PC-9 (cell line): ENCODE results near the gene PITPNC1. TPM values are rescaled to one million over a fixed set of nuclear protein-coding genes. Genes with fewer than 3 reads are reported as not detected.

ENCODE experiments used
- BruUV-seq: library from RNA; stranded (reverse); fragments of 400-500 nt; replicated peaks from 2 replicates; lab custom pipeline; 2021; lab: Mats Ljungman, UMichigan
- CTCF ChIA-PET: fragments of 300-600 bp; sonication (Branson Sonifier 250); formaldehyde crosslinking; loops from one replicate; lab custom pipeline; 2022; ENCODE audit warnings: antibody characterized with exemption; lab: Charles Lee
- POLR2A ChIA-PET: fragments of 300-600 bp; sonication (Branson Sonifier 250); formaldehyde crosslinking; loops from one replicate; lab custom pipeline; 2022; ENCODE audit warnings: antibody characterized with exemption; ENCODE audit not compliant: unreplicated experiment; lab: Charles Lee
- DNase-seq, 2 experiments: peaks; one replicate each; pipeline versions ENCODE4 v3.0.0 to v3.0.0-alpha.2; 2015 to 2022; ENCODE audit warnings: mixed read lengths in 1 of 2
- H2AFZ ChIP-seq: fragments of 200-600 bp; sonication (generic); 2 replicates; pipeline ENCODE4 v1.8.1; 2017; ENCODE audit warnings: antibody characterized with exemption
- H3F3A ChIP-seq: fragments of 200-600 bp; sonication (generic); 2 replicates; pipeline ENCODE4 v1.8.1; 2017; ENCODE audit warnings: antibody characterized with exemption, mild to moderate bottlenecking, low read depth; ENCODE audit not compliant: insufficient read depth
- H3K27ac ChIP-seq: fragments of 200-600 bp; sonication (generic); 2 replicates; pipeline ENCODE4 v1.6.1; 2016; ENCODE audit warnings: mixed run types
- H3K27me3 ChIP-seq: fragments of 200-600 bp; sonication (generic); 2 replicates; pipeline ENCODE4 v1.6.1; 2016; ENCODE audit warnings: low read depth, mixed run types; ENCODE audit not compliant: insufficient read depth
- H3K36me3 ChIP-seq: fragments of 200-600 bp; sonication (generic); 2 replicates; pipeline ENCODE4 v1.6.1; 2016; ENCODE audit warnings: low read depth, mixed run types
- H3K4me1 ChIP-seq: fragments of 200-600 bp; sonication (generic); replicated peaks from 2 replicates; pipeline ENCODE4 v1.6.1; 2016; ENCODE audit warnings: mixed run types; ENCODE audit not compliant: insufficient read depth
- H3K4me2 ChIP-seq: fragments of 200-600 bp; sonication (generic); 2 replicates; pipeline ENCODE4 v1.6.1; 2017; ENCODE audit warnings: mixed run types
- H3K4me3 ChIP-seq: fragments of 200-600 bp; sonication (generic); 2 replicates; pipeline ENCODE4 v1.6.1; 2016; ENCODE audit warnings: mixed run types
- H3K79me2 ChIP-seq: fragments of 200-600 bp; sonication (generic); 2 replicates; pipeline ENCODE4 v1.6.1; 2017; ENCODE audit warnings: low read depth, mixed run types
- H3K9me2 ChIP-seq: fragments of 200-600 bp; sonication (generic); 2 replicates; pipeline ENCODE4 v1.8.1; 2017; ENCODE audit warnings: mild to moderate bottlenecking; ENCODE audit not compliant: insufficient read depth
- H3K9me3 ChIP-seq: fragments of 200-600 bp; sonication (generic); 2 replicates; pipeline ENCODE4 v1.8.1; 2016; ENCODE audit warnings: low read depth; ENCODE audit not compliant: insufficient read depth
- H4K20me1 ChIP-seq: fragments of 200-600 bp; sonication (generic); 2 replicates; pipeline ENCODE4 v1.8.1; 2017; ENCODE audit not compliant: insufficient read depth
- EZH2 ChIP-seq: fragments of 200-600 bp; sonication (generic); IDR thresholded peaks from 2 replicates; pipeline ENCODE4 v1.8.0; 2017; ENCODE audit warnings: antibody characterized with exemption, low read depth
- intact Hi-C: fragments of 100-400 bp; cut with micrococcal nuclease; formaldehyde crosslinking; loops from one replicate; pipeline ENCODE4 v1.10.0; 2022; ENCODE audit not compliant: unreplicated experiment
- total RNA-seq: library from RNA; stranded (reverse); gene quantifications from 2 replicates; pipeline ENCODE4 v1.2.3, GENCODE V29; 2021
- TF ChIP-seq, protein P1 (sequence below): fragments of 200-600 bp; sonication (generic); conservative IDR thresholded peaks from 2 replicates; pipeline ENCODE4 v1.6.1; 2017; ENCODE audit warnings: mixed run types, antibody characterized with exemption, mild to moderate bottlenecking, moderate library complexity

Gene PITPNC1
- total RNA-seq, 1 experiment from 2014 or later: 6.0 TPM

DNA sequence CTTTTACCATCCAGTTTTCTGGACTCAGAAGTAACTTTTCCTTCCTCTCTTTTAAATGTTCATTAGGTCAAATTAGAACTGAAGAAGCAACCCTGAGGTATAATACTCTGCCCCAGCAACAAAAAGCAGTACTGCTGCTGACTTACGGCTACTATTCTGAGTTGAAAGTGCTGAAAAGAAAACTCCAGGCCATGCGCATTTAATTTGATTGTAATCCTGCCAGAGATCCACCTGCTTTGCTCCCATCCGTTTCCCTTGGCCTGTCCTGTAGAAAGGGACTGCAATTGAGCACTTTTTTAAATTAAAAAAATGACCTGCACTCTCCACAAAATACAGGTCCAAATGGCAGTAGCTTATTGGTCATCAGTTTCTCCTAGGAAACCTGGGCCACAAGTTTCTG is 61.6 kb downstream of the PITPNC1 start:
- CTCF ChIA-PET: no interaction called here
- intact Hi-C loops: no loop called here
- H3K4me2 ChIP-seq: no peak overlapping the region
- H3K4me1 ChIP-seq: no peaks in the 10 kb centered on the region
- H3K79me2 ChIP-seq: no peaks in the 10 kb centered on the region
- no peaks in the 10 kb centered on the region for H3K9me2 ChIP-seq
- no peak overlapping the region for H3K4me3 ChIP-seq
- POLR2A ChIA-PET: no interaction called here
- H3K36me3 ChIP-seq: no peaks in the 10 kb centered on the region
- no peak overlapping the region for H2AFZ ChIP-seq
- H3K27me3 ChIP-seq: no peaks in the 10 kb centered on the region
- no peak overlapping the region for H3K27ac ChIP-seq
- BruUV-seq: no TSS peak
- H4K20me1 ChIP-seq: no peaks in the 10 kb centered on the region; the same call in 1 of the 2 replicates
- DNase-seq: no peak
- H3K9me3 ChIP-seq: no peaks in the 10 kb centered on the region
- H3F3A ChIP-seq: no peaks in the 10 kb centered on the region
- TF ChIP-seq EZH2: no peak
- TF ChIP-seq, protein P1, sequence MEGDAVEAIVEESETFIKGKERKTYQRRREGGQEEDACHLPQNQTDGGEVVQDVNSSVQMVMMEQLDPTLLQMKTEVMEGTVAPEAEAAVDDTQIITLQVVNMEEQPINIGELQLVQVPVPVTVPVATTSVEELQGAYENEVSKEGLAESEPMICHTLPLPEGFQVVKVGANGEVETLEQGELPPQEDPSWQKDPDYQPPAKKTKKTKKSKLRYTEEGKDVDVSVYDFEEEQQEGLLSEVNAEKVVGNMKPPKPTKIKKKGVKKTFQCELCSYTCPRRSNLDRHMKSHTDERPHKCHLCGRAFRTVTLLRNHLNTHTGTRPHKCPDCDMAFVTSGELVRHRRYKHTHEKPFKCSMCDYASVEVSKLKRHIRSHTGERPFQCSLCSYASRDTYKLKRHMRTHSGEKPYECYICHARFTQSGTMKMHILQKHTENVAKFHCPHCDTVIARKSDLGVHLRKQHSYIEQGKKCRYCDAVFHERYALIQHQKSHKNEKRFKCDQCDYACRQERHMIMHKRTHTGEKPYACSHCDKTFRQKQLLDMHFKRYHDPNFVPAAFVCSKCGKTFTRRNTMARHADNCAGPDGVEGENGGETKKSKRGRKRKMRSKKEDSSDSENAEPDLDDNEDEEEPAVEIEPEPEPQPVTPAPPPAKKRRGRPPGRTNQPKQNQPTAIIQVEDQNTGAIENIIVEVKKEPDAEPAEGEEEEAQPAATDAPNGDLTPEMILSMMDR: no peak

DNA sequence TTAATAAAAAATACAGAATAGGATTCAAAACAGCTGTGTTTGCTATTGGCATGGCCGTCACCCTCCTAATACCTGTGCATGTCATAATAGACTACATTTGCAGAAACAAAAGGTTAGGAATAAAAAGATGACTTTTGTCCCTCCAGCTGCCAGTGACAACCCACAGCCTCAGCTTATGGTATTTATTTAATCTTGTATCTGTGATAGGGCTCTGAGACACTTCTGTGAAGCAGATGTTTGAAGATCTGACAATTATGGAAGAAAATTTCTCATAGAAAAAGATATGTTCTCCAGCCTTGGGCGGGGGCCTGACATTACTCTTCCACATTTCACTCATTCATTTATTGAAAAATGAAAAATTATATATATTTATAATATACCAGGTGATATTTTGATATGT is 62.2 kb downstream of the PITPNC1 start:
- Histone ChIP-seq H4K20me1 (no peaks in the 10 kb centered on the region; the same call in 1 of the 2 replicates), H3K36me3 (no peaks in the 10 kb centered on the region), H3F3A (no peaks in the 10 kb centered on the region), H3K4me3 (no peak overlapping the region), H3K27me3 (no peaks in the 10 kb centered on the region), H3K4me2 (no peak overlapping the region), H2AFZ (no peak overlapping the region), H3K79me2 (no peaks in the 10 kb centered on the region), H3K27ac (no peak overlapping the region), H3K9me2 (no peaks in the 10 kb centered on the region), H3K4me1 (no peaks in the 10 kb centered on the region), H3K9me3 (no peaks in the 10 kb centered on the region)
- TF ChIP-seq EZH2: no peak
- TF ChIP-seq, protein P1: no peak
- no TSS peak for BruUV-seq
- intact Hi-C loops: no loop called here
- ChIA-PET CTCF (no interaction called here), POLR2A (no interaction called here)
- DNase-seq: no peak

DNA sequence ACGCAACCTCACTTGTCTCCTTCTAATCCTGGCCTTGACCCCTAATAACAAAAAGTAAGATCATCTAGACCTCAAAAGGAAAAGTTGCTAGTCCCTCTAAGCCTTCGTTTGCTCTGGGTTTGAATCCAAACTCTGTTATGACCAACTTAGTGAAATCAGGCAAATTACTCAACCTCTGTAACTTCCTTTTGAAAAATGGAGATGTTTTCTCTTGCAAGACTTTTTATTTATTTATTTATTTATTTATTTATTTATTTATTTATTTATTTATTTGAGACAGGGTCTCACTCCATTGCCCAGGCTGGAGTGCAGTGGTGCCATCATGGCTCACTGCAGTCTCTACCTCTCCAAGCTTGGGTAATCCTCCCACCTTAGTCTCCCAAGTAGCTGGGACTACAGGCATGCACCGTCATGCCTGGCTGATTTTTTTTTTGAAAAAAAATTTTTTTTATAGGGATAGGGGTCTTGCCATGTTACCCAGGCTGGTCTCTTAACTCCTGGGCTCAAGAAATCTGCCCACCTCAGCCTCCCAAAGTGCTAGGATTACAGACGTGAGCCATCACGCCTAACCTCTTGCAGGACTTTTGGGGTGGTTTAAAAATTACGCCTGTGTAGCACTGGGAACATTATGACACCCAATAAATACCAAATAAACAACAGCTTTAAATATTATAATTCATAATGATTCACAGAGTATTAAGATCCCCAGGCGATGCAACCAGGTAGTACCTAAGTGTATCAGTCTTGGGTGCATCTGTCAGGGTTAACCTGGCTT is 63.4 kb downstream of the PITPNC1 start:
- H3K4me1 ChIP-seq: no peaks in the 10 kb centered on the region
- H3K9me3 ChIP-seq: no peaks in the 10 kb centered on the region
- H3F3A ChIP-seq: no peaks in the 10 kb centered on the region
- no peak overlapping the region for H3K4me2 ChIP-seq
- no peaks in the 10 kb centered on the region for H3K36me3 ChIP-seq
- ChIA-PET POLR2A (interaction anchor here (0.5 to 0.6 kb wide), 6 partner anchors 9 to 343 kb away, joined by 3 to 13 read pairs (median 4); no protein-coding TSS in a partner anchor), CTCF (interaction anchor here (0.6 to 1.0 kb wide), 6 partner anchors 23 to 460 kb away, joined by 3 to 6 read pairs (median 3); no protein-coding TSS in a partner anchor)
- TF ChIP-seq EZH2: no peak
- TF ChIP-seq, protein P1: no peak
- H2AFZ ChIP-seq: no peak overlapping the region
- H3K9me2 ChIP-seq: no peaks in the 10 kb centered on the region
- no peak for DNase-seq
- H3K27ac ChIP-seq: no peak overlapping the region
- intact Hi-C loops: loop anchor here (1.0 kb wide), 1 partner anchor 18 kb away; no protein-coding TSS in a partner anchor
- BruUV-seq: no TSS peak
- no peak overlapping the region for H3K4me3 ChIP-seq
- H3K79me2 ChIP-seq: no peaks in the 10 kb centered on the region
- no peaks in the 10 kb centered on the region; the same call in 1 of the 2 replicates for H4K20me1 ChIP-seq
- H3K27me3 ChIP-seq: no peaks in the 10 kb centered on the region
